ENCODE results near the gene TECTB.

The TECTB gene

DNA sequence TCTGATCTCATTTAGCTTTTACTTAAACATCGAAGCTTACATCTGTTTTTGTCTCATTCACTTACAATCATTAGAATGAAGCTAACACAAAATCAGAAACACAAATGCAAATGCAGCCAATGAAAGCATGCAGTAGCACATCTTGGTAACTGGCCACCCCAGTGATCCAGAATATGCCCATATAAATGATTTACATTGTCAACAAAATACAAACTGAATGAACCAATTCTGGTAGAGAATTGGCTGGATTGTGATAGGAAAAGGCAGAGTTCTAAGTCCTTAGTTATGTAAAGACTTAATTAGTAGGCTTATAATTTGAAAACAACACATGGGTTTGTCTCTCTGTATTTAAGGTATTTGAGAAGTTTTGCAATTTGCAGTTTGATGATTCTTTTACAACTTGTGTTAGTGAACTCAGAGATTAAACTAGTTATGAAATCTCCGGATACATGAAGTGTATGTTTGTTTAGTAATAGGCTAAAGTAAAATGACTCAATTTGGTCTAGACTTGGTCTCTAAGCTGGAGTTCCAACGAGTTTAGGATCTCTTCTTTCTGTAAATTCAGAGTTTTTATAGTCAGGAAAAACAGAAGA, 21.2 kb downstream of the TECTB start:
- Histone ChIP-seq H3K27ac (ENCODE audit: extremely low read depth, low read depth, low read length) (no peak overlapping the region), H3K4me1 (ENCODE audit: control insufficient read depth, insufficient read depth, low read length) (no peaks in the 10 kb centered on the region), H3K9me3 (ENCODE audit: control insufficient read depth, insufficient read depth, low read depth, low read length) (no peaks in the 10 kb centered on the region), H3K4me3 (ENCODE audit: low read depth, low read length) (no peak overlapping the region), H3K36me3 (ENCODE audit: control insufficient read depth in 2 of 2, insufficient read depth in 1 of 2, low read length in 2 of 2) (no peaks in the 10 kb centered on the region)
- ChIA-PET CTCF (interaction anchor here (0.6 to 1.8 kb wide), 4 partner anchors 10 to 167 kb away, joined by 3 to 6 read pairs (median 5); no protein-coding TSS in a partner anchor), POLR2A (interaction anchor here (0.7 kb wide), 1 partner anchor 10 kb away, joined by 3 read pairs; no protein-coding TSS in a partner anchor)
- no peak for TF ChIP-seq ZNF610 (tag by site-specific recombination; IDR thresholded peaks at IDR 0.05; ENCODE audit: borderline replicate concordance)
- no peak for TF ChIP-seq ZFP41 (tag by site-specific recombination; IDR thresholded peaks at IDR 0.05; ENCODE audit: borderline replicate concordance)
- TF ChIP-seq ZNF23 (tag by site-specific recombination; IDR thresholded peaks at IDR 0.05; ENCODE audit: borderline replicate concordance) = no peak
- TF ChIP-seq CTCF (tag by site-specific recombination; IDR thresholded peaks at IDR 0.05) = no peak
- no peak for TF ChIP-seq ZBTB20 (tag by site-specific recombination; IDR thresholded peaks at IDR 0.05)
- TF ChIP-seq ZNF148 (tag by site-specific recombination; IDR thresholded peaks at IDR 0.05; ENCODE audit: borderline replicate concordance) = no peak
- no peak for TF ChIP-seq ZNF777 (tag by site-specific recombination; IDR thresholded peaks at IDR 0.05; ENCODE audit: borderline replicate concordance)
- TF ChIP-seq, protein P1, sequence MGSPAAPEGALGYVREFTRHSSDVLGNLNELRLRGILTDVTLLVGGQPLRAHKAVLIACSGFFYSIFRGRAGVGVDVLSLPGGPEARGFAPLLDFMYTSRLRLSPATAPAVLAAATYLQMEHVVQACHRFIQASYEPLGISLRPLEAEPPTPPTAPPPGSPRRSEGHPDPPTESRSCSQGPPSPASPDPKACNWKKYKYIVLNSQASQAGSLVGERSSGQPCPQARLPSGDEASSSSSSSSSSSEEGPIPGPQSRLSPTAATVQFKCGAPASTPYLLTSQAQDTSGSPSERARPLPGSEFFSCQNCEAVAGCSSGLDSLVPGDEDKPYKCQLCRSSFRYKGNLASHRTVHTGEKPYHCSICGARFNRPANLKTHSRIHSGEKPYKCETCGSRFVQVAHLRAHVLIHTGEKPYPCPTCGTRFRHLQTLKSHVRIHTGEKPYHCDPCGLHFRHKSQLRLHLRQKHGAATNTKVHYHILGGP (tag by site-specific recombination; IDR thresholded peaks at IDR 0.05) = no peak
- TF ChIP-seq ZNF585B (tag by site-specific recombination; IDR thresholded peaks at IDR 0.05) = no peak

DNA sequence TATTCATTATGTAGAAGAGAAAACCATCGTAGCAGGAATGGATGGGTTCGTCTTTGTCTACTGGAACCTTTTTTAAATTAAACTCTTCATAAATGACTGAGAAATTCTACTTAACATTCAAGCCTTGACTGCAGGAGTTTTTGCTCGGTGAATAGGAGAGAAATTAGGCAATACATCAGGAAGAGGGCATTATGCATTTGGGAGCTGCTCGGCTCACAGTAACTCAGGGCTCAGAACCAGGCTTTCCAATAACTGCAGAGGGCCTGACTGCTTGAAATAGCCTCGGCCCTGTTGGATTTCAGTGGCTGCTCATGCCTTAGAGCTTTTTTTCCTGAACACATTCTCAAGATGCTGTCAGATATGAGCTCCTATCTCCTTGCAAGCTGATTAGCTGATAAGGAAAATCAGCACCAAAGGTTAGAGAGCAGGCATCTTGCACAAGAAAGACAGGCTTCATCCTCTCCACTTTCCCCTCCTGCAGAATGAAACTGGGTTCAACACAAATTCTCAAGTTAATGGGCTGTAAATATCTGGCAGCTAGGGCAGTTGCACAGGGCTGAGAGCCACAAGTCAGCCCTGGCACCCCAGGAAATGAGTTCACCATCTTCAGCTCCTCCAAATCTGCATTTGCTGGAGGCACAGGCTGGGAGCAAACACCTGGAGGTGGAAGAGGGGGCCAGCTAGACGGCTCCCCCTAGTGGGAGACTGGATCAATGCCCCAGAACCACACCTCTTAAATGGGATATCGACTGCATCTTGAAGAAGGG, 24.3 kb downstream of the TECTB start:
- ChIA-PET CTCF (interaction anchor here (0.6 to 2.3 kb wide), 38 partner anchors 9 to 352 kb away, joined by 3 to 12 read pairs (median 4); no protein-coding TSS in a partner anchor), POLR2A (no interaction called here)
- Histone ChIP-seq H3K27ac (ENCODE audit: extremely low read depth, low read depth, low read length) (no peak overlapping the region), H3K9me3 (ENCODE audit: control insufficient read depth, insufficient read depth, low read depth, low read length) (no peaks in the 10 kb centered on the region), H3K36me3 (ENCODE audit: control insufficient read depth in 2 of 2, insufficient read depth in 1 of 2, low read length in 2 of 2) (no peaks in the 10 kb centered on the region), H3K4me1 (ENCODE audit: control insufficient read depth, insufficient read depth, low read length) (no peaks in the 10 kb centered on the region), H3K4me3 (ENCODE audit: low read depth, low read length) (no peak overlapping the region)
- TF ChIP-seq OSR2 (tag by site-specific recombination; IDR thresholded peaks at IDR 0.05) = no peak
- peak; percentile 56 for TF ChIP-seq CTCF (tag by site-specific recombination; IDR thresholded peaks at IDR 0.05)
- peak; percentile 41; the same call in 1 of the 2 replicates for TF ChIP-seq ZNF654 (tag by site-specific recombination; IDR thresholded peaks at IDR 0.05; ENCODE audit: low read depth)

Data from HEK293 (cell line).